Glomerular visceral epithelial cell (primary cell): ENCODE results near the gene KLHL1.
"Not testable (repeated sequence)": the region's sequence is repeated elsewhere in the genome, so short reads cannot be mapped to it uniquely, and the experiment has no call there.

Source experiments
- DNase-seq: peaks from one replicate; pipeline ENCODE4 v3.0.0-alpha.2; 2016; ENCODE audit errors: extremely low spot score

The KLHL1 gene

GRCh38 chr13:70108356-70109105 lies at the start of gene KLHL1:
Gene KLHL1 (minus strand): TSS chr13:70108452. CDS start chr13:70107699, 753 bp downstream.
- no peak for DNase-seq

GRCh38 chr13:70142658-70143057 lies 34.4 kb upstream of the KLHL1 start:
- not testable (repeated sequence) for DNase-seq

- no peak for DNase-seq
These were observed 19.8 kb upstream of the KLHL1 start for GRCh38 chr13:70128098-70128497.

GRCh38 chr13:70125693-70126092 lies 17.4 kb upstream of the KLHL1 start:
- no peak for DNase-seq

- DNase-seq, result no peak
These were observed 9.2 kb upstream of the KLHL1 start for GRCh38 chr13:70117338-70117905.

GRCh38 chr13:70107498-70108281 lies 562 bp downstream of the KLHL1 start, which contains the start of gene ATXN8OS:
Gene ATXN8OS (plus strand): TSS chr13:70107826.
- DNase-seq, result peak; percentile 6

- DNase-seq, result no peak
These were observed 1.1 kb downstream of the KLHL1 start for GRCh38 chr13:70107125-70107497.

- no peak for DNase-seq
These were observed 3.8 kb downstream of the KLHL1 start for GRCh38 chr13:70104481-70104880.

GRCh38 chr13:70098669-70099068 lies 9.6 kb downstream of the KLHL1 start:
- DNase-seq, result peak; percentile 12

- peak; percentile 13 for DNase-seq
These were observed 18.1 kb downstream of the KLHL1 start for GRCh38 chr13:70090036-70090723.

GRCh38 chr13:70088926-70089325 lies 19.3 kb downstream of the KLHL1 start:
- DNase-seq, result no peak

- no peak for DNase-seq
These were observed 21.0 kb downstream of the KLHL1 start for GRCh38 chr13:70087247-70087646.

GRCh38 chr13:70080012-70080411 lies 28.2 kb downstream of the KLHL1 start:
- DNase-seq, result no peak

GRCh38 chr13:70054572-70054971 lies 53.7 kb downstream of the KLHL1 start:
- DNase-seq, result no peak

GRCh38 chr13:70051531-70051930 lies 56.7 kb downstream of the KLHL1 start:
- DNase-seq, result no peak

- DNase-seq, result peak; percentile 12
These were observed 64.6 kb downstream of the KLHL1 start for GRCh38 chr13:70043685-70044084.

- DNase-seq, result no peak
These were observed 66.1 kb downstream of the KLHL1 start for GRCh38 chr13:70042193-70042592.

- peak; percentile 5 for DNase-seq
These were observed 74.0 kb downstream of the KLHL1 start for GRCh38 chr13:70034286-70034685.

GRCh38 chr13:70027551-70027950 lies 80.7 kb downstream of the KLHL1 start:
- no peak for DNase-seq

- DNase-seq, result no peak
These were observed 84.7 kb downstream of the KLHL1 start for GRCh38 chr13:70023516-70023915.

- no peak for DNase-seq
These were observed 85.6 kb downstream of the KLHL1 start for GRCh38 chr13:70022646-70023045.

GRCh38 chr13:70016116-70016515 lies 92.1 kb downstream of the KLHL1 start:
- DNase-seq, result no peak
